Esophagus (tissue), 2 donors: ENCODE data around the gene ZNF385B. TPM values are rescaled to one million over a fixed set of nuclear protein-coding genes. Genes with fewer than 3 reads are reported as not detected.
"Not testable (repeated sequence)": the region's sequence is repeated elsewhere in the genome, so short reads cannot be mapped to it uniquely, and the experiment has no call there.

Experiments
- H3K27ac ChIP-seq, 2 donors: one replicate each; pipeline ENCODE4 v1.5.1; 2013; ENCODE audit warnings: low read depth in 2 of 2, mild to moderate bottlenecking in 2 of 2, inconsistent platforms in 1 of 2, low read length in 1 of 2, moderate library complexity in 1 of 2
- H3K27me3 ChIP-seq, 2 donors: one replicate each; pipeline ENCODE4 v1.6.1; 2013; ENCODE audit warnings: low read length in 2 of 2, control low read depth in 1 of 2, mild to moderate bottlenecking in 1 of 2; ENCODE audit not compliant: insufficient read depth in 2 of 2, control insufficient read depth in 1 of 2
- H3K36me3 ChIP-seq, 2 donors: one replicate each; pipeline ENCODE4 v1.6.1; 2013; ENCODE audit warnings: low read length in 1 of 2; ENCODE audit not compliant: control insufficient read depth in 2 of 2, insufficient read depth in 2 of 2
- H3K4me1 ChIP-seq, 2 donors: one replicate each; pipeline ENCODE4 v1.6.1; 2013; ENCODE audit warnings: low read length in 1 of 2; ENCODE audit not compliant: control insufficient read depth in 2 of 2, insufficient read depth in 2 of 2
- H3K4me3 ChIP-seq, 2 donors: one replicate each; pipeline ENCODE4 v1.5.1; 2013; ENCODE audit warnings: low read length in 2 of 2, mild to moderate bottlenecking in 2 of 2, low read depth in 1 of 2, moderate library complexity in 1 of 2
- H3K9me3 ChIP-seq, 2 donors: one replicate each; pipeline ENCODE4 v1.6.1; 2013; ENCODE audit warnings: mild to moderate bottlenecking in 2 of 2, low read depth in 1 of 2, low read length in 1 of 2, moderate library complexity in 1 of 2; ENCODE audit not compliant: control insufficient read depth in 2 of 2, insufficient read depth in 1 of 2
- WGBS, 2 donors: extraction: QIAGEN DNeasy Blood & Tissue Kit; methylation state at CpG; one replicate each; pipeline ENCODE4 v1.1.7; 2013; 5-methylcytosine and 5-hydroxymethylcytosine counted together
- polyA plus RNA-seq, 2 donors: library from polyadenylated mRNA; stranded (reverse); fragments of 200-250 nt; gene quantifications; one replicate each; pipeline ENCODE4 v1.2.3, GENCODE V29; 2013
- donor health status: healthy with polysubstance abuse.
- donor health status: Bipolar disorder and iron deficiency.

The ZNF385B gene
- polyA plus RNA-seq, 2 donors: 0.22 to 0.29 TPM

DNA sequence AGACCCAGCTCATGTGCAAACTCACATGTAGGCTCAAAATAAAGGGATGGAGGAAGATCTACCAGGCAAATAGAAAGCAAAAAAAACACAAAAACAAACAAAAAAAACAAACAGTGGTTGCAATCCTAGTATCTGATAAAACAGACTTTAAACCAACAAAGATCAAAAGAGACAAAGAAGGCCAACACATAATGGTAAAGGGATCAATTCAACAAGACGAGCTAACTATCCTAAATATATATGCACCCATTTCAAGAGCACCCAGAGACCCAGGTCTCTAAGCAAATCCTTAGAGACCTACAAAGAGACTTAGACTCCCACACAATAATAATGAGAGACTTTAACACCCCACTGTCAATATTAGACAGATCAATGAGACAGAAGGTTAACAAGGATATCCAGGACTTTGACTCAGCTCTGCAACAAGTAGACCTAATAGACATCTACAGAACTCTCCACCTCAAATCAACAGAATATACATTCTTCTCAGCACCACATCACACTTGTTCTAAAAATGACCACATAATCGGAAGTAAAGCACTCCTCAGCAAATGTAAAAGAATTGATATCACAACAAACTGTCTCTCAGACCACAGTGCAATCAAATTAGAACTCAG, 229.5 kb downstream of the ZNF385B start:
- H3K27me3 ChIP-seq, H3K9me3 ChIP-seq, H3K4me3 ChIP-seq, H3K27ac ChIP-seq, H3K36me3 ChIP-seq, H3K4me1 ChIP-seq: not testable (repeated sequence)
- WGBS, 2 donors: 63 to 82% methylated on average over 2 of the region's 2 CpGs

DNA sequence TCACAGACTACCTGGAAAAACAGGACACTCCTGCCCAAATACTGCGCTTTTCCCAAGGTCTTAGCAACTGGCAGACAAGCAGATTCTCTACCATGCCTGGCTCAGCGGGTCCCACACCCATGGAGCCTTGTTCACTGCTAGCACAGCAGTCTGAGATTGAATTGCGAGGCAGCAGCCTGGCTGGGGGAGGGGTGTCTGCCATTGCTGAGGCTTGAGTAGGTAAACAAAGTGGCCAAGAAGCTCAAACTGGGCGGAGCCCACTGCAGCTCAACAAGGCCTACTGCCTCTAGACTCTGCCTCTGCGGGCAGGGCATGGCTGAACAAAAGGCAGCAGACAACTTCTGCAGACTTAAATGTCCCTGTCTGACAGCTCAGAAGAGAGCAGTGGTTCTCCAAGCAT, 231.6 kb downstream of the ZNF385B start:
- not testable (repeated sequence) for H3K4me1 ChIP-seq, H3K27ac ChIP-seq, H3K27me3 ChIP-seq, H3K4me3 ChIP-seq, H3K36me3 ChIP-seq, H3K9me3 ChIP-seq
- 66 to 70% methylated on average over 5 of the region's 5 CpGs for WGBS, 2 donors

DNA sequence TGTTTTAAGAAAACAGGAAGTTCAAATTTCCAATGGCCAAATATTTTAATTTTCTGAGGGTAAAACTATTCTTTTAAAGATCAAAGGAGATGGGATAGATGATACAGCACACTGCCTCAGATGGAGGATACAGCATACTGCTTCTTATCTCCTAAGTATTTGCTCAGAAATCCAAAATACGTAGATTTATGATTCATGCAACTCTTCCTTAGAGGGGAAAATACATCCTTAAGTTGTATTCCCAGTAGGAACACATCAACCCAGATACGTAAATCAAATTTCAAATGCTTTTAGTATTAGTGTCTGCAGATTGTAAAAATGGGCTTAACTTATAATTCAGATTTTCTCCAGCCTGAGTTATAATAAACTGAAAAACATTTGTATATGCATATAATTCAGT, 235.2 kb downstream of the ZNF385B start:
- no peaks in the 10 kb centered on the region for H3K27me3 ChIP-seq
- H3K9me3 ChIP-seq: no peaks in the 10 kb centered on the region
- no peaks in the 10 kb centered on the region for H3K4me1 ChIP-seq
- H3K4me3 ChIP-seq: no peak overlapping the region
- WGBS, 2 donors: 84 to 87% methylated on average over 2 of the region's 2 CpGs
- no peak overlapping the region for H3K27ac ChIP-seq
- H3K36me3 ChIP-seq: no peaks in the 10 kb centered on the region

DNA sequence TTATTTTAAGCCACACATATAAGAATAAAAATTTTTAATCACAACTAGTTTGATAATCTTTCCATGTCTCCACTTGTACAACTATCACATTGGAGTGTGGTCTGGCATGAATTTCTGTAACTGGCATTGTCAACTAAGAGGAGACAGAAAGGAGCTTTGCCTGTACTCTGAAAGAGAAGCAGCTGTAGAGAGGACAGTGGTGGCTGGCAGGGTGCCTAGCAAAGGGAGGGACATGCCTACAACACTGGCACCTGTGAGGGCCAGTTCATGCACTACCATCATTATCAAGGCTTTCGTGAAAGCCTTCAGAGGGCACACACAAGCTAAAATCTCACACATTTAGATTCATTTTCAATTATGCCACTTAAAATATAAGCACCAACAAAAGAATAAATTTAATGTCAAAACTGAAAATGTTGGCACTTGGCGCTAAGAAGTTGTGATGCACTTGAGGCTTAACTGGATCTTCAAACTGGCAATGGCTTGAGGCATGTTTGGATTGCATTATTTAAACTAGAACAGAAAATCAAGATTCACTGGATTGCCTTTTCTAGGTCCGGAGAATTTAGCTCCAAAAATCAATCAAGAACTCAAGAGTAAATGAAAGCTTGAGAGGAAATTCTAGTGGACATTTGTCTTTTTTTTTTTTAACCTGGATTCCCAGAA, 238.6 kb downstream of the ZNF385B start:
- Histone ChIP-seq H3K4me1 (no peaks in the 10 kb centered on the region), H3K4me3 (no peak overlapping the region), H3K36me3 (no peaks in the 10 kb centered on the region), H3K27me3 (no peaks in the 10 kb centered on the region), H3K27ac (no peak overlapping the region), H3K9me3 (no peaks in the 10 kb centered on the region)
- WGBS, 2 donors: 66 to 82% methylated on average over 3 of the region's 3 CpGs

DNA sequence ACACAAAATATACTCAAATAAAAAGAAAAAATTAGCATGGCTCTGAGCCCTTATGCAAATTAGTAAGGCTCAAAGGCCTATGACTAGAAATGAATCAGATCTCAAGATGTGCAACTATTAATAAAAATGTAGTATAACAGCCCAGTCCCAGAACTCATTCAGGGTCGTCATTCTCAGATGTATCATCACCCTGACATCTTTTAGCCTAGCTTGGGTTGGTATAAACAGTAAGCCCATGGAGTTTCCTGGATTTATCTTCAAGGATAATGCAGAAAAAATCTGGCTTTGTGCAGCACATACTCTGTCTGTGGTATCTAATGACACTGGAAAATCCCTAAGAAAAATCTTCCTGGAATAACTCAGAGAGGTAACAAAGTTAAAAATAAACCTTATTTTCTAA, 239.3 kb downstream of the ZNF385B start:
- Histone ChIP-seq H3K9me3 (no peaks in the 10 kb centered on the region), H3K27ac (no peak overlapping the region), H3K4me3 (no peak overlapping the region), H3K36me3 (no peaks in the 10 kb centered on the region), H3K4me1 (no peaks in the 10 kb centered on the region), H3K27me3 (no peaks in the 10 kb centered on the region)
- 23 to 45% methylated on average over 1 of the region's 1 CpG for WGBS, 2 donors

DNA sequence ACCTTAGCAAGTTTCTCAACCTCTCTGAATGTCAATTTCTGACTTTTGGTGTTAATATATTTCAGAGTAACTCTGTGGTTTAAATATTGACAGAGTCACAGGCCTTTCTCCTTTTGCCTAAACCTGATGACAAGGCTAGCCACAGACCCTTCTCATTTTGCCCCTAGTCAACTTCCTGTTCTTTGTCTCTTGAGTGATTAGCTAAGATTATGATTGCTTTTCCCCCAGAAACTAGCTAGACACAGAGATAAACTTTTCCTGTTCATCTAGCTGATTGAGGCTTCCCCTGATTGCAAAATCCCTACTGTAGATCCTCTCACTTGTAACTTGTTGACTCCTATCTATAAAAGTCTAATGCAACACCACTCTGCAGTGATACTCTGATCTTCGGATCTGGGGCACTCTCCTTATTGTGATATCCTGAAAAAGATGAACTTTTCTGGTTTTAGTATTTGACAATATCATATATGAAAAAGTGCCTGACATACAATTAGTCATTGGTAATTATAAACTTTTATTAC, 241.4 kb downstream of the ZNF385B start:
- Histone ChIP-seq H3K9me3 (no peaks in the 10 kb centered on the region), H3K27me3 (no peaks in the 10 kb centered on the region), H3K4me1 (no peaks in the 10 kb centered on the region), H3K4me3 (no peak overlapping the region), H3K36me3 (no peaks in the 10 kb centered on the region), H3K27ac (no peak overlapping the region)
- WGBS, 2 donors: 75 to 89% methylated on average over 1 of the region's 1 CpG

DNA sequence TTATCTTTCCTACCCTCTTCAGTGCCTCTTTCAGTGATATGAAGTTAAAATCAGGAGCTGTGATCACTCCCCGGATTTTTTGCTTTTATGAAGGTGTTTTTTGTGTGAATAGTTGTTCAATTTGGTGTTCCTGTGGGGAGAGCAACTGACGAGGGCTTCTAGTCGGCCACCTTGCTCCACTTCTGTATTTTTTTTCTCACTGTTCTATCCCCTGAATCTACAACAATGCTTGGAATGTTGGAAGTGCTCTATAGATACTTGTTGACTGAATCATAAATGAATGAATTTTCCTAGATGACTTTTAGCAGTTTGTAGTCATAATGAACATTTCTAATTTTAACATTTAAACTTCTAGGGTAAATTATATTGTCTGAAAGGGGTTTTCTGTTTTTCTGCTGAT, 247.3 kb downstream of the ZNF385B start:
- H3K27me3 ChIP-seq: no peaks in the 10 kb centered on the region
- H3K27ac ChIP-seq: no peak overlapping the region
- H3K4me1 ChIP-seq: no peaks in the 10 kb centered on the region
- H3K4me3 ChIP-seq: no peak overlapping the region
- no peaks in the 10 kb centered on the region for H3K36me3 ChIP-seq
- 64 to 75% methylated on average over 3 of the region's 3 CpGs for WGBS, 2 donors
- H3K9me3 ChIP-seq: no peaks in the 10 kb centered on the region

DNA sequence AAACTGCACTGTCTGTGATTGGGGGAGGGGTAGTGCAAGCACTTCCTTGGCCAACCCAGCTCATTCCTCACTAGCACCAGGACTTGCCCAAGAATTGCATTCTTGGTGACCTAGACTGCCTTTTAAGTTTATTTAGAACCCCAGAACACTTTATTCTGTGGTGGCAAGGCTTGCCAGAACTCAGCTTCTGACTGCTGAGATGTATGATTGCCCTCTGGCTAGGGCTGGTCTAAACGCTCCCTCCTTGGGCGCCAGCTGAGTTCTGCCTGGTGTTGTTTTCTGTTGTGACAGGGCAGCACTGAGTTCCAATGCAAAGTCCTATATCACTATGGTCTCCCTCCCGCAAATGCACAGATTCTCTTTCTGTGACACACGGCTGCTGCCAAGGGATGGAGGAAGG, 247.7 kb downstream of the ZNF385B start:
- no peaks in the 10 kb centered on the region for H3K4me1 ChIP-seq
- 71 to 78% methylated on average over 4 of the region's 4 CpGs for WGBS, 2 donors
- H3K9me3 ChIP-seq: no peaks in the 10 kb centered on the region

DNA sequence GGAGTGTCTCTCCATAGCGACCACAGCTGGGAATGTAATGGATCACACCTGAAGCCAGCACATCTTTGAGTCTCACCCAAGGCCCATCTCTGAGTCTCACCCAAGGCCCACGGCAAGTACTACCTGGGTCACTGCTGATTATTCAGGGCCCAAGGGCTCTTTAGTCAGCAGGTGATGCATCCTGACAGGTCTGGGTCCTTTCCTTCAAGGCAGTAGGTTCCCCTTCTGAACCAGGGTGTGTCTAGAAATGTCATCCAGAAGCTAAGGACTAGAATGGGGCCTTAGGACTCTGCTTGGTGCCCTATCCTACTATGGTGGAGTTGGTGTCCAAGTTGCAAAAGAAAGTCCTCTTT, 248.1 kb downstream of the ZNF385B start:
- Histone ChIP-seq H3K27me3 (no peaks in the 10 kb centered on the region), H3K36me3 (no peaks in the 10 kb centered on the region), H3K4me1 (no peaks in the 10 kb centered on the region), H3K27ac (no peak overlapping the region), H3K9me3 (no peaks in the 10 kb centered on the region), H3K4me3 (no peak overlapping the region)
- 90% methylated on average over 2 of the region's 2 CpGs for WGBS, 2 donors

More for the DNA sequence above, 247.7 kb downstream of the ZNF385B start:
- H3K27ac ChIP-seq: no peak overlapping the region
- H3K4me3 ChIP-seq: no peak overlapping the region
- H3K36me3 ChIP-seq: no peaks in the 10 kb centered on the region
- no peaks in the 10 kb centered on the region for H3K27me3 ChIP-seq
